ENCODE data around the gene MCAT. TPM values are rescaled to one million over a fixed set of nuclear protein-coding genes. Genes with fewer than 3 reads are reported as not detected.

Gene MCAT
- total RNA-seq, 2 donors from 2014 or later: 15.2 to 19.7 TPM

DNA sequence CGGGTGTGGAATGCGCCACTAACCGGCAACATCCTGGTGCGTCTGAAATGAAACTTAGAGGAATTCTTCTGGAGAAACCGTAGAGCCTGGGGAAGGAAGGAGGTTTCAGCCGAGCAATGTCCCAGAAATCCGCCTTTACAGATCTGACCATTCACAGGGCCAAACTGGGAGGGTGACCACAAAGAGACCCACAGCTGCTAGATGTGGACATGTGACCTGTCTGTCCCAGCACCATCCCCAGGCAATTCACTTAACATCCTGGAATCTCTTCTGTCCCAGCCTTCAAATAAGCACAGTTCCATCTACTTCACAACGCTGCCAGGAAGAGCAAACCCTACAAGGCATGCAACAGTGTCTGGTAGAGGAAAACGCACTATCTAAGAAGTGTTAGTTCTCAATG, 9.8 kb downstream of the MCAT start:
- DNase-seq (no peak), ATAC-seq (no peak)
- intact Hi-C loops (cut with DNase I, micrococcal nuclease): no loop called here

- DNase-seq: no peak
- no peak for ATAC-seq
- intact Hi-C loops (cut with DNase I, micrococcal nuclease): no loop called here
Observed at GRCh38 chr22:43131773-43132501, 11.3 kb downstream of the MCAT start.

DNA sequence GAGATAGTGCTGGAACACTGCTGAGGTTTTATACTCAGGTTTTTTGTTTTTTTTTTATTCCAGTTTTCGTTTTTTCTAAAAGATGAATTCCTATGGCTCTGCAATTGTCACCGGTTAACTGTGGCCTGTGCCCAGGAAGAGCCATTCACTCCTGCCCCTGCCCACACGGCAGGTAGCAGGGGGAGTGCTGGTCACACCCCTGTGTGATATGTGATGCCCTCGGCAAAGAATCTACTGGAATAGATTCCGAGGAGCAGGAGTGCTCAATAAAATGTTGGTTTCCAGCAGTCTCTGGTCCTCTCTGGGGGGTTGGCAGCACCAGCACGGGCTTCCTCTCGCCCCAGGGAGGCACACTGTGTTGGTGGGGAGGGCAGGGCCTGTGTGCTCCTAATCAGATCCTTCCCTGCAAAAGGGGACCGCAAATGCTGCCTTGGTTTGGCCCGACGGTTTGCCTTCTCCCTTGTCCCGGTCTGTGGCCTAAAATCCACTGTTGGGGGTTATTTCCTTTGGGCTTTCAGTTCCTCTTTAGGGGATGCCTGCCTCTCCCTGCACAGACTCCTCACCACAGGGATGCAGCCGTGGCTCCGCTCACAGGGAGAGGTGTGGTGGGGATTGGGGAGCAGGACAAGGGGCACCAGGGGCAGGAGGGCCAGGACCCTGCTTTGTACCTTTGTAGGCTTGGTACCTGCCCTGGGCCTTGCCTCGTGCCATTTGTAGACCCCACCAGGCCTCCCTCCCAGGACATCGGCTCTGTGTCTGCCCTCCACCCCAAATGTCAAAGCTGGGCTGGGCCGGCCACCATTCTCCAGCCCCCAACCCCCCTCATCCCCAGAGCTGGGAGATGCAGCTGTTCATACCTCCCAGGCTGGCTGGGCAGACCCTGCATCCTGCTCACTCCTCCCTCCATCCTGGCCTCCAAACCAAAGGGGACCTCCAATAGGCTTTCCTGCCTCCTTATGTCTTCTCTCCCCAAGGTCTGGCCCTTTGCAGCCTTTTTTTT, 13.5 kb downstream of the MCAT start:
- no peak for DNase-seq
- no peak for ATAC-seq
- intact Hi-C loops (cut with DNase I, micrococcal nuclease): no loop called here

DNA sequence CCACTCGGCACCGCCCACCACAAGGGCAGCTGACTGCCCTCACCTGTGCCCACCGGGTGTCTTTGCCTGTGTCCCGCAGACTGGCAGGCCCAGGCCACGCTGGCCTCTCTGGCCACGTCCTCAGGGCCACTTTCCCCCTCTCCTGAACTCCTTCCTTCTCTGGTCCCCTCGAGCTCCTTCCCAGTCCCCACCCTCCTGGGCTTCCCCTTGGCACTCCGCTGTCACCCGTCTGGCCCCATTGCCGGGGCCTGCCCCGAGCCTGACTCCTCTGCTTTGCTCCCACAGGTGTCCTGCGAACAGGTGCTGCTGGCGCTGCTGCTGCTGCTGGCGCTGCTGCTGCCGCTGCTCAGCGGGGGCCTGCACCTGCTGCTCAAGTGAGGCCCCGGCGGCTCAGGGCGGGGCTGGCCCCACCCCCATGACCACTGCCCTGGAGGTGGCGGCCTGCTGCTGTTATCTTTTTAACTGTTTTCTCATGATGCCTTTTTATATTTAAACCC, 14.2 kb downstream of the MCAT start:
- DNase-seq (peak; percentile 77 to 83), ATAC-seq (peak; percentile 50)
- intact Hi-C loops (cut with DNase I, micrococcal nuclease): no loop called here

- DNase-seq: peak in 1 of 2 donors; percentile 60
- intact Hi-C loops (cut with DNase I, micrococcal nuclease): no loop called here
- ATAC-seq: peak; percentile 26
Observed at GRCh38 chr22:43128116-43128515, 15.1 kb downstream of the MCAT start.

DNA sequence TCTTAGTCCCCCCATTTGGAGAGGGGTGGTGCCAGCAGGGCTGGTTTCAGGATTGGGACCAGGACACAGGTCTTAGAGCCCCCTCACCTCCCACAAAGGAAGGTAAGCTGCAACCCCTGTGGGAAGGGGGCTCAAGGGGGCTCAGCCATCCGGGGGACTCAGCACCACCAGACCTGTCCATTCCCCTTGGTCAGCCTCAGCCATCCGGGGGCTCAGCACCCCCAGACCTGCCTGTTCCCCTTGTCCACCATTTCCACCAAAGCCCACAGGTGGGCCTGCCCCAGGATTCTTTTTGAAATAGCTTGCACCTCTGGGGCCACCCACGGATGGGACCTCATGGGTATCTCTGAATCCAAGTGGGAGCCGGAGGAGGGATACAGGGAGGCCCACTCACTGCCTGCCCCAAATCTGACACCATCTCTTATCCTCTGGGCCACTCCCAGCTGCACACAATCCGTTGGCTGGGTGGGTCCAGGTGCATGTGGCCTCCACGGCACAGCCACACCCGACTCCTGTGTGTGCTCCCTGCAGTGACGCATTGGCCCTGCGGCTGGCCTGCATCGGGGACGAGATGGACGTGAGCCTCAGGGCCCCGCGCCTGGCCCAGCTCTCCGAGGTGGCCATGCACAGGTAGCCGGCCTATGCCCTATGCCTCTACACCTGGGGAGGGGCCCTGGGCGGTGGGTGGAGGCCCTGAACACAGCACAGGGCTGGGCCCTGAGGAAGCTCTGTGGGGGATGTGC, 15.9 kb downstream of the MCAT start:
- intact Hi-C loops (cut with DNase I, micrococcal nuclease): no loop called here
- DNase-seq: peak; percentile 83 to 92
- ATAC-seq: peak; percentile 74

- peak in 1 of 2 donors; percentile 85 for DNase-seq
- peak; percentile 39 for ATAC-seq
- intact Hi-C loops (cut with DNase I, micrococcal nuclease): no loop called here
Observed at GRCh38 chr22:43126501-43127165, 16.6 kb downstream of the MCAT start.

DNA sequence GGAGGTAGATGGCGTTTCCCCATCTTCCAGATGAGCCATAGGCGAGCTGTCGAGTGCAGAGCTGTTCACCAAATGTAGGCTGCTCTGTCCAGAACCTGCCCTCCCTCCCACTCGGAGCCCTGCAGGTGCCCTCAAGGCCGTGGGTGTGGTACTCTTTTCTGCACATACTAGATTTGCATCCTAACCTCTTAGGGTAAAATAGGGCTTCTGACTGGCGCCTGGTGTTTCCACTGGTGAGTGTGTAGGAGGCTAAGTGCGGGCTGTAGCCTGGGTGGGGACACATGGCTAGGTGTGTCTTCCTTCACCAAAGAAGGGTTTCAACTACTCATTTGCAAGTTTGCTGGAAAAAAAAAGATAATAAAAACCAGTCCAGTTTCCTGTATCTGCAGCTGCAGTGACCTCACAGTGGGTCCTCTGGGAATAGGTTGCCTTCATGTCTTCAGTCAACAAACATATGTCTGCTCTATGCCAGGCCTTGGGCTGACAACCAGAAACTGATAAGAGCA, 24.2 kb downstream of the MCAT start:
- intact Hi-C loops (cut with DNase I, micrococcal nuclease): no loop called here
- DNase-seq (no peak), ATAC-seq (peak; percentile 25)

DNA sequence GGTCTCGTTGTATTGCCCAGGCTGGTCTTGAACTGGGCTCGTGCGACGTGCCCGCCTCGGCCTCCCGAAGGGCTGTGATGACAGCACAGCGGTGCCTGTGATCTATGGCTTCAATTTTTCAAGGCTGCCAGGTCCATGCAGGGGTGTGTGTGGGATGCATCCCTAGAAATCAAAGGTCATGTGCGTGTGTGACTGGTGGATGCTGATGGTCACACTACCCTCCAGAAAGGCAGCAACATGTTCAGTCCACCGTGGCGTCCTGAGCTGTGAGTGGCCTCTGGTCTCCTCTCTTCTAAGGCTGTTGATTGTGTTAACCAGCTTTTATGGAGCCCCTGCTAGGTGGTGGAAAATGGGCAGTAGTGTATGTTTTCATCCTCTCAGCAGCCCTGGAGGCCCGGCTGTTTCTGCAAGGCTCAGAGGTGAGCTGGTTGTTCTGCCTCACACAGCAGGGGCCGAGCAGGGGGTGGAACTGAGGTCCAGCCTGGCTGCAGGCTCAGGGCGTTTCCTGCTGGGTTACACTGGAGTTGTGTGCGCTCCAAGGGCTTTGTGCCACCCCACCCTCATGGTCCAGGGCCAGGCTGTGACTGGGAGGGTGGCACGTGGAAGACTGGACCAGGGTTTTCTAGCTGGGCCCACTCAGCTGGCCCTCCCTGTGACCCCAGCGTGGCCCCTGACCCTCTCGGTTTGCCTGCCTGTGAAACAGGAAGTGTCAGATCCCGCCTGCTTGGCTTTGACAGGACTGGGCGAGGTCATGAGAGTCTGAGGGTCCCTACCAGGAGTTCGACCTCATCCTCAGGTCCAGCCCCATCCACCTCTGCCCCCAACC, 25.0 kb downstream of the MCAT start:
- ATAC-seq (peak; percentile 57), DNase-seq (peak; percentile 72 to 73)
- intact Hi-C loops (cut with DNase I, micrococcal nuclease): no loop called here

DNA sequence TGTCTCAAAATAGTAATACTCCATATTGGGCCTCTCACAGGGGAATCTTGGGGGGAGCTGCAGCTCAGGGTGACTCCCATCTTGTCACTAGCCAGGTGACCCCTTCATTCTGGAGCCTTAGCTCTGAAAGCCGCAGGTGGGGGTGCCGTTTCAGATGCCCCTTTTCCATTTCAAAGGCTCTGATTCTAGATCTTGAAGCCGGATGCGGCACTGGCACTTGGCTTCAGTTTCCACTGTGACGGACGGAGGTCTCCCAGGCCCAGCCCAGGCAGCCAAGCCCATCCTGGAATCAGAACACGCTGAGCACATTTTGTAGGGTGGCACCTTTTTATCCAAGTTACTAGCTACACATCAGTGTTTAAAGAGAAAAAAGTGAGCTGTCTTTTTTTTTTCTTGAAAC, 26.3 kb downstream of the MCAT start:
- DNase-seq (no peak), ATAC-seq (no peak)
- intact Hi-C loops (cut with DNase I, micrococcal nuclease): no loop called here

- ATAC-seq (peak; percentile 64), DNase-seq (peak; percentile 78 to 89)
- intact Hi-C loops (cut with DNase I, micrococcal nuclease): no loop called here
Observed at GRCh38 chr22:43114958-43115357, 28.2 kb downstream of the MCAT start.

- ATAC-seq: peak; percentile 29
- intact Hi-C loops (cut with DNase I, micrococcal nuclease): no loop called here
- peak in 1 of 2 donors; percentile 63 for DNase-seq
Observed at GRCh38 chr22:43113526-43114251, 29.5 kb downstream of the MCAT start.

DNA sequence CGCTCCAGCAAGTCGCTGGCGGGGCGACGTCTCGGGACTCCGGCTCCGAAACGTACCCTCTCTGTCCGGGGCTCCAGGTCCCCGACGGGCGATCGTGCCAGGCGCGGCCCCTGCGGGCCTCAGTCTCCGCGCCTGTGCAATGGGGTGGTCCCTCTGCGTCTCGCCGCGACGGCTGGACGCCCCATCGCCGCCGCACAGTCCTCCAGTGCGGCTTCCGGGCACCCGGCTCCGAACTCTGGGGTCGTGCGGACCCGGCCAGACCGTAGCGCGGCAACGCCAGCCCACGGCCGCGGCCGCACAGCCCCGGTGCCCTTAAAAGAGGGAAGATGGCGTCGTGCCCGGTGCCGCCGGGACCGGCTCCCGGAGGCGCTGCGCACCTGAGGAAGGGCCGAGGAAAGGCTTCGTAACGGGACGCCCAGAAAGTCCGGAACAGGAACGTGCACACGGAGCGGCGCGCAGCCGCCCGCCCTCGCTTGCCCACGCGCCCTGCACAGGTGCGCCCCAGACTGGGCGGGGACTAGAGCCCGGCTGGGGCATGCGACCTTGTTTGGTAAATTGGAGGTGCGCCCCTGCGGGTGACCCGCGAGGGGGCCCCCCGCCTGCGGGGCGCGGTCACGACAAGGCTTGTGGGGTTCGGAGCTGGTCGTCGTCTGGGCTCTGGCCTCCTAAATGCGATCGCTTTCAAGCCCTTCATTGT, 32.1 kb downstream of the MCAT start:
- intact Hi-C loops (cut with DNase I, micrococcal nuclease): no loop called here
- ATAC-seq (peak; percentile 69), DNase-seq (peak; percentile 64 to 77)

DNA sequence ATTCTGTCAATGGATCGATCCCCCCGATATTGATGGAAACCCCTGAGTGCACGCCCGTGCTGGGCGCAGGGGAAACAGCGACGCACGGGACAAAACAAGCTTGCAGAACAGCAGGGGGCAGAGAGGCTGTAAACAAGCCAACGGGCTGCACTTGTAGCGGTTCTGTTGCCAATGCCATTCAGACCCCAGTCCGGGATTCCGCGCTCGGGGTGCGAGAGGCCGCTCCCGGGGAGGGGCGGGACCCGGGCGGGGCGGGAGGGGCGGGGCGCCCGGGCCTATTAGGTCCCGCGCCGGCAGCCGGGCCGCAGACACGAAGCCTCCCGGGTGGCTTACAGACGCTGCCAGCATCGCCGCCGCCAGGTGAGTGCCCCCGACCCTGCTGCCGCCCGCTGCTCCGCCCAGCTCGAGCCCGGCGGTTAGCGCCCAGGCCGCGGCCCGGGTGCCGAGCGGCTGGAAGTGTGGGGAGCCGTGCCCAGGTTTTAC, 32.7 kb downstream of the MCAT start, which contains the start of gene BIK:
Gene BIK (plus strand): TSS at position 307 of the 483 bp plus-strand sequence. CDS start 13,273 bp downstream, outside the sequence.
- ATAC-seq: peak; percentile 61
- DNase-seq: peak; percentile 66 to 71
- intact Hi-C loops (cut with DNase I, micrococcal nuclease): no loop called here

DNA sequence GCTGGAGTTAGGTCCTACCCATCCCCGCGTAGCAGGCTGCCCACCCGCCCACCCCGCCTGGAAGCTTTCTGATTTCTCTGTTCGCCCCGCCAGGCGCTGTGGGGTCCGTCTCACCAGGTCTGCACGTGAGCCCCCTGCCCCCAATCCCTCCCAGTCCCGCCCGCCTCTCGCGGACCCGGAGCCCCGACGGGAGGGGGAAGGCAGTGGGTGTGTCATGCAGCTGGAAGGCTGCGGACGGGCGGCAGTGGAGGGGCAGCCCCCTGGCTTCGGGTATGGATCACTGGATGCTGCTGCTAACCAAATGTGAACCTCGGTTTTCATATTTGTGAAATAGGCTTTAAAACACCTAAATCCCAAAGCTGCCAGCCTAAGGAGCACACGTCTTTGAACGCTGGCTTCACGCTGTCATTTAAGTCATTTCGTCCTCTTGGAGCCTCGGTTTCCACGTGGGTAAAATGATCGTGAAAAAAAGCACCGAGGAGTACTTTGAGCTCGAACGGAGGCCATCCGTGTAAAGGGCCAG, 33.2 kb downstream of the MCAT start:
- intact Hi-C loops (cut with DNase I, micrococcal nuclease): no loop called here
- no peak for DNase-seq
- ATAC-seq: no peak

- no peak for ATAC-seq
- intact Hi-C loops (cut with DNase I, micrococcal nuclease): no loop called here
- no peak for DNase-seq
Observed at GRCh38 chr22:43109511-43109910, 33.7 kb downstream of the MCAT start.

Measured in left colon (tissue), 2 donors.